ENCODE results near the gene SYNPO2.

SYNPO2 gene, protein sequence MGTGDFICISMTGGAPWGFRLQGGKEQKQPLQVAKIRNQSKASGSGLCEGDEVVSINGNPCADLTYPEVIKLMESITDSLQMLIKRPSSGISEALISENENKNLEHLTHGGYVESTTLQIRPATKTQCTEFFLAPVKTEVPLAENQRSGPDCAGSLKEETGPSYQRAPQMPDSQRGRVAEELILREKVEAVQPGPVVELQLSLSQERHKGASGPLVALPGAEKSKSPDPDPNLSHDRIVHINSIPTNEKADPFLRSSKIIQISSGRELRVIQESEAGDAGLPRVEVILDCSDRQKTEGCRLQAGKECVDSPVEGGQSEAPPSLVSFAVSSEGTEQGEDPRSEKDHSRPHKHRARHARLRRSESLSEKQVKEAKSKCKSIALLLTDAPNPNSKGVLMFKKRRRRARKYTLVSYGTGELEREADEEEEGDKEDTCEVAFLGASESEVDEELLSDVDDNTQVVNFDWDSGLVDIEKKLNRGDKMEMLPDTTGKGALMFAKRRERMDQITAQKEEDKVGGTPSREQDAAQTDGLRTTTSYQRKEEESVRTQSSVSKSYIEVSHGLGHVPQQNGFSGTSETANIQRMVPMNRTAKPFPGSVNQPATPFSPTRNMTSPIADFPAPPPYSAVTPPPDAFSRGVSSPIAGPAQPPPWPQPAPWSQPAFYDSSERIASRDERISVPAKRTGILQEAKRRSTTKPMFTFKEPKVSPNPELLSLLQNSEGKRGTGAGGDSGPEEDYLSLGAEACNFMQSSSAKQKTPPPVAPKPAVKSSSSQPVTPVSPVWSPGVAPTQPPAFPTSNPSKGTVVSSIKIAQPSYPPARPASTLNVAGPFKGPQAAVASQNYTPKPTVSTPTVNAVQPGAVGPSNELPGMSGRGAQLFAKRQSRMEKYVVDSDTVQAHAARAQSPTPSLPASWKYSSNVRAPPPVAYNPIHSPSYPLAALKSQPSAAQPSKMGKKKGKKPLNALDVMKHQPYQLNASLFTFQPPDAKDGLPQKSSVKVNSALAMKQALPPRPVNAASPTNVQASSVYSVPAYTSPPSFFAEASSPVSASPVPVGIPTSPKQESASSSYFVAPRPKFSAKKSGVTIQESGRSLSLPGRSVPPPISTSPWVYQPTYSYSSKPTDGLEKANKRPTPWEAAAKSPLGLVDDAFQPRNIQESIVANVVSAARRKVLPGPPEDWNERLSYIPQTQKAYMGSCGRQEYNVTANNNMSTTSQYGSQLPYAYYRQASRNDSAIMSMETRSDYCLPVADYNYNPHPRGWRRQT

DNA sequence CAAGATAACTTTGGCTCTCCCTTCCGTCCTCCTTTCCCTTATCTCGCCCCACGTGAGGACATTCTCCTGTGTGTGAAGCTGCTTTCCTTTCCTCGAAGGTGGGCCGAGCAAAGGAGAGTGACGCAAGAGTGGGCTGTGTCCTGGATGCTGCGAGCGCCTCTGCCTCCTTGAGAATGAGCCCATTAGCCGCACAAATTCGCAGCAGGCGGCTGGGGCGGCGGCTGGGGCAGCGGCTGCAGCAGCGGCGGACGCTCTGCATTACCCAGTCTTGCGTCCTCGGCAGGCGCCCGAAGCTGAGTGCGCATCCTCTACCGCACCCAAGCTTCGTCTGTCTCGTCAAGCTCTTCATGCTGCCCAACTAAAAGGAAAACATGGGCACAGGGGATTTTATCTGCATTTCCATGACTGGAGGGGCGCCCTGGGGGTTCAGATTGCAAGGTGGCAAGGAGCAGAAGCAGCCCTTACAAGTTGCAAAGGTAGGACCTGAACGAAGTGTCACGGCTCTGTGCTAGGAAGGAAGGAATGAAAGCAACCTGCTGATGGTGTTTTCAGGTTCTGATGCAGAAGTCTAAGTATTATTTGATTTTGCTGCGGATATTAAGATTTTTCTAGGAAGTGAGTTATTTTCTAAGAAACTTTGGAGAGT is at the start of gene SYNPO2:
Gene SYNPO2 (plus strand): TSS at position 189 of the 646 bp plus-strand sequence. CDS start 183 bp downstream, at position 372.
- Mint-ChIP-seq H3K9me3 (no peaks in the 10 kb centered on the region), H3K4me3 (peak within 1 kb of the TSS; percentile 87 to 88), H3K4me1 (peaks cover 11 to 16% of the 10 kb centered on the region in 2 donors), H3K36me3 (no peaks in the 10 kb centered on the region), H3K27me3 (peaks cover 34 to 50% of the 10 kb centered on the region in 2 donors), H3K27ac (peak within 1 kb of the TSS; percentile 27)
- DNase-seq (peak; percentile 4), ATAC-seq (replicated peaks) (peak; percentile 82 to 86)

DNA sequence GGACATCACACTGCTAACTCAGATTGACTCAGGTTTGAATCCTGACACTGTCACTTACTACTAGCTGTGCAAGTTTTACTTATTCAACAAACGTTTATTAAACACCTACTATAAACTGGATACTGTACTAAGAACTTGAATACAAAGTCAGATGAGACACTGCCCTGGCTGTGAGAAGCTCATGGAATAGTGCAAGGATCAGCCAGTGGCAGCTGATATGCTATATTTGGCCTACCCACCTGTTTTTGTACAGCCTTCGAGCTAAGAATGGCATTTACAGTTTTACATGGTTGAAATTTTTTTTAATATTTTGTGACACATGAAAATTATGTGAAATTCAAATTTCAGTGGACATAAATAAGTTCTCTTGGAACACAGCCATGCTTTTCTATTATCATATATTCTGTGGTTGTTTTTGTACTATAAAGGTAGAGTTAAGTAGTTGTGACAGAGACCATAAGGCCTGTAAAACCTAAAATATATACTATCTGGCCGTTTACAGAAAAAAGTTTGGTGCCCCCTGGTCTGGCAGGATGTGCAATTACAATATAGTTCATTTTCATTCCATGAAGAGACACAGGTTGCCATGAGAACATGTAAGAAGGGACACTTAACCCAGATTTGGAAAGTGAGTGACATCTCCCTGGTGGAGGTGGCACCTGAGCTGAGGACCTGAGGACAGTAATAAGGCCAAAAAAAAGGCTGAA is 49.3 kb upstream of the SYNPO2 start:
- no peak for DNase-seq
- peaks cover 3 to 4% of the 10 kb centered on the region in 2 donors for H3K36me3 Mint-ChIP-seq
- ATAC-seq (replicated peaks) = no peak
- no peak overlapping the region for H3K4me3 Mint-ChIP-seq
- peaks cover 0 to 10% of the 10 kb centered on the region in 2 donors for H3K27me3 Mint-ChIP-seq
- no peak overlapping the region for H3K27ac Mint-ChIP-seq
- no peaks in the 10 kb centered on the region for H3K9me3 Mint-ChIP-seq
- peaks cover 6% of the 10 kb centered on the region in 2 donors for H3K4me1 Mint-ChIP-seq

DNA sequence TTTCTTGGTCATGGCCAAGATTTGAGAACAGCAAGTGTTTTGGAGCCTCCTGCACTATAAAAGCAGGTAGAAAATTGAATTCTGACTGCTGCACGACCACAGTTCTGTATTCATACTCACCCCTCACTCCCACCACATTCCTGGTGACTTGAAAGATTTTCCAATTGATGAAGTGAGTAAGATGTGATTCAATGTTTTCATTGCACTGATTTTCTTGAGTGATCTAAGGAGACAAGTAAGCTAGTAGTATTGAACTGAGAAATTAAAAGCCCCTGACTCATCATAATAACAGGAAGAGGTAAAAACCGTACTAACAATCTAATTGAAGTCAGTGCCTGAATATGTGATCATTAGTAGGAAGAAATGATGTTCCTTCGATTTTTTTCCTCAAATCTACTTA is 46.6 kb upstream of the SYNPO2 start:
- H3K27ac Mint-ChIP-seq = no peak overlapping the region
- no peaks in the 10 kb centered on the region for H3K9me3 Mint-ChIP-seq
- H3K4me1 Mint-ChIP-seq = no peaks in the 10 kb centered on the region
- no peak for DNase-seq
- no peak overlapping the region for H3K4me3 Mint-ChIP-seq
- H3K36me3 Mint-ChIP-seq = no peaks in the 10 kb centered on the region
- peaks cover 0 to 10% of the 10 kb centered on the region in 2 donors for H3K27me3 Mint-ChIP-seq
- ATAC-seq (replicated peaks) = no peak

DNA sequence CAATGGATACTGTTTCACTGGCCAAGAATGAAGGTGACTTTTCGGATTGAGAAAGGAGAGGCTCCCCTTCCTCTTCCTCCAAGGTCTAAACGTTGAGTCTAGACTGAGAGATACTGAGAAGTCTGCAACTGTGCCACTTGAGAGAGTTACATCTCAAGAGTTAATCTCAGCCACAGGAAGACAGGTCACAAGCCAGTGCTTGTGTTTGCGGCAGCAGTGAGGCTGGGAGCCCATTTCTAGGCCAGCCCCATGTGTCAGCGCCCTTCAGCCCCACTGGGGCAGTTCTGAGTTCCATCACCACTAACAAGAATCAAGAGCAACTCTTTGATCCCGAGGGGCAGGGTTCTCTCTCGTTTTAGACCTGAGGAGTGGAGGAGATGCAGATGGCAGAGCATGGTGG is 45.4 kb upstream of the SYNPO2 start:
- Mint-ChIP-seq H3K4me3 (no peak overlapping the region), H3K27me3 (peaks cover 6 to 14% of the 10 kb centered on the region in 2 donors), H3K9me3 (no peaks in the 10 kb centered on the region), H3K36me3 (no peaks in the 10 kb centered on the region), H3K27ac (no peak overlapping the region), H3K4me1 (no peaks in the 10 kb centered on the region)
- DNase-seq = no peak
- ATAC-seq (replicated peaks) = no peak

DNA sequence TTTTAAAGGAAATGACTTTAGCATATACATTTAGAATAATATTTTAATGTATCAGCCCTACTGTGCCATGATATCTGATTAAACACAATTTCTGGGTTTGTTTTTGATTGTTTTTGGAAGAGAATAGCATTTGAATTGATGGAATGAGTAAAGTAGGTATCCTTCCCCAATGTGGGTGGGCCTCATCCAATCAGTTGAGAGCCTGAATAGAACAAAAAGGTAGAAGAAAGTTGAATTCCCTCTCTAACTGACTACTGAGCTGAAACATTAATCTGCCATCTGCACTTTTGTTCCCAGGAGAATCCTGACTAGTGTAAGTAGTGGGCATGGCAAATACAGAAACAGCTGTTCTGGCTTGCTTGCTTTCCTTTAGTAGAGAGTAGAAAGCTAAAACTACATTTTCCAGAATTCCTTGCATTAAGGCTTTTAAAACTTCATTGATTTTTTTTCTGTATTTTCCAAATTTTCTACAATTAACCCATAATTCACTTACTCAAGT is 43.1 kb upstream of the SYNPO2 start:
- ATAC-seq (replicated peaks) (no peak), DNase-seq (no peak)
- H3K27me3 Mint-ChIP-seq = peaks cover 6 to 7% of the 10 kb centered on the region in 2 donors
- H3K4me1 Mint-ChIP-seq = peaks cover 7% of the 10 kb centered on the region in 2 donors
- no peaks in the 10 kb centered on the region for H3K9me3 Mint-ChIP-seq
- H3K36me3 Mint-ChIP-seq = peaks cover 0 to 2% of the 10 kb centered on the region in 2 donors
- no peak overlapping the region for H3K4me3 Mint-ChIP-seq
- H3K27ac Mint-ChIP-seq = no peak overlapping the region

DNA sequence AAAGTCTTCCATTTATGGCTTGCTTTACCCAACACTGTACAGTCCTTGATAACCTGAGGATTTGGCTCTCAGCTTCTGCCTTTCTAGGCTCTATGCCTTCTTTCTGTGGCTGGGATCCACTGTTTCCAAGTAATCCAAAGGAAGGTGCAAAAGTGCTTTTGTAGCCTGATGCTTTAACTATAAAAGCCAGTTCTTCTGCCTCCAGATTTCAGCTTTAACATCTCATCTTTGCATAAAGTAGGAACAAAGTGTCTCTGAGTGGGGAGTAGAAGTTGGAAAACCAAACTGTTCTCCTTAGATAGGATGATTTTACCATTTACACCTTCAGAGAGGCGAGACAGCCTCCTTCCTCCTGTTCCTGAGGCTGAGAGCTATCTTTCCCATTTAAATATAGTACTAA is 41.7 kb upstream of the SYNPO2 start:
- Mint-ChIP-seq H3K9me3 (no peaks in the 10 kb centered on the region), H3K4me1 (peaks cover 8 to 15% of the 10 kb centered on the region in 2 donors), H3K27me3 (peaks cover 6 to 7% of the 10 kb centered on the region in 2 donors), H3K36me3 (peaks cover 0 to 3% of the 10 kb centered on the region in 2 donors), H3K27ac (no peak overlapping the region), H3K4me3 (no peak overlapping the region)
- ATAC-seq (replicated peaks) = no peak
- no peak for DNase-seq

DNA sequence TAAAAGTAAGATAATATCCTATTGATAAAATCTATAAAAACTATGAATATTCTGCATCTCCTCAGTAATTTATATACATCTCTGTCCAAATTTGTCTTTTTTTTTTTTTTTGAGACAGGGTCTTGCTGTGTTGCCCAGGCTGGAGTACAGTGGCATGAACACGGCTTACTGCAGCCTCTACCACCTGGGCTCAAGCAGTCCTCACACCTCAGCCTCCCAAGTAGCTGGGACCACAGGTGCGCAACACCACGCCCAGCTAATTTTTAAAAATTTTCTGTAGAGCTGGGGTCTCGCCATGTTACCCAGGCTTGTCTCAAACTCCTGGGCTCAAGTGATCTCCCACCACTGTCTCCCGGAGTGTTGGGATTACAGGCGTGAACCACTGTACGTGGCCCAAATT is 40.4 kb upstream of the SYNPO2 start:
- Mint-ChIP-seq H3K9me3 (no peaks in the 10 kb centered on the region), H3K27ac (no peak overlapping the region)

DNA sequence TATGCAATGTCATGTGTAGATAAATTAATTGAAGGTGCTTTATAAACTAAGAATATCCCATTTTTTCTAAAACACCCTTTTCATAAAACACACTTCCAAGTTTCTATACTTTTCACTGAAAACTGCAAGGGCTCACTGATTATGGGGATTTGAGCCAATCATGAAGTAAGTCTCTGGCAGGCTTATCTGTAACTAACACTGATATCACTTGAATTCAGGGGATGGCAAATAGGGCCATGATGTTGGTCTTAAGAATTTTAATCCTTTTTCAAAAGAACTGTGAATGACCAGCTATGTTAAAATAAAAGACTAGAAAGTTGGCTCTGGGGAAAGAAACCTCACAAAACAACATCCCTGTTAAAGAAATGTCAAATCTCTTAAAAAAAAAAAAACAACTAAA is 39.8 kb upstream of the SYNPO2 start:
- H3K36me3 Mint-ChIP-seq = peaks cover 0 to 7% of the 10 kb centered on the region in 2 donors
- peaks cover 8 to 15% of the 10 kb centered on the region in 2 donors for H3K4me1 Mint-ChIP-seq
- H3K27me3 Mint-ChIP-seq = peaks cover 4 to 6% of the 10 kb centered on the region in 2 donors
- no peaks in the 10 kb centered on the region for H3K9me3 Mint-ChIP-seq
- H3K4me3 Mint-ChIP-seq = no peak overlapping the region
- H3K27ac Mint-ChIP-seq = no peak overlapping the region
- no peak for ATAC-seq (replicated peaks)
- DNase-seq = no peak

More for the DNA sequence above, 40.4 kb upstream of the SYNPO2 start:
- no peak for ATAC-seq (replicated peaks)
- H3K36me3 Mint-ChIP-seq = peaks cover 0 to 7% of the 10 kb centered on the region in 2 donors
- DNase-seq = no peak
- H3K27me3 Mint-ChIP-seq = peaks cover 6% of the 10 kb centered on the region in 2 donors
- peaks cover 8 to 15% of the 10 kb centered on the region in 2 donors for H3K4me1 Mint-ChIP-seq
- H3K4me3 Mint-ChIP-seq = no peak overlapping the region

DNA sequence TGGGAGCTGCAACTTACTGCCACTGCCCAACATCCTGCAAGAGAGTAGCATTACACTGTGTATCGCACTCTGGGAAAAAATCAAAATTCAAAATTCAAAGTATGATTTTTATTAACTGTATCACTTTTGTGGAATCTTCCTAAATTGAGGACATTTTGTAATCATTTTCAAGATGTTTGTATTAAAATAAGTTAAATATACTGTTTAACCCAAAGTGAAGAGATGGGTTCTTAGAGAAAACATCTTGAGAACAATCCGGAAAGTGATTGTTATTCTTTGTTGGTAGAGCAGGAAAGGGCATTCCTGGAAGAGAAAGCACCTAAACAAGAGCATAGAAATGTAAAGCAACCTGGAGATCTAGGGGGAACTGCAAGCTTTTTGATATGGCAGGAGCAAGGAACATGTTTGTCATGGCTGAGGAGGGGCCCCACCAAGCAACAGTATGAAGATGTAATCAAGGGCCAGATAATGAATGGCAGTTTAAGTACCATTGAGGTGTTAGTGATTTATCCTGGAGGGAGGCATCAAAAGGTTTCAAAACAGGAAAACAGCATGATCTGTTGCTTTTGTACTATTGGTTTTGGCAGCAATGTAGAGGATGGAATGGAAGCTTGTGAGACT is 38.7 kb upstream of the SYNPO2 start:
- peaks cover 8 to 15% of the 10 kb centered on the region in 2 donors for H3K4me1 Mint-ChIP-seq
- ATAC-seq (replicated peaks) = peak in 1 of 2 donors; percentile 29
- peak overlapping the region; percentile 93 for H3K27ac Mint-ChIP-seq
- no peaks in the 10 kb centered on the region for H3K9me3 Mint-ChIP-seq
- no peak for DNase-seq
- peak overlapping the region; percentile 84 to 94 for H3K4me3 Mint-ChIP-seq
- H3K36me3 Mint-ChIP-seq = peaks cover 0 to 7% of the 10 kb centered on the region in 2 donors
- peaks cover 4 to 6% of the 10 kb centered on the region in 2 donors for H3K27me3 Mint-ChIP-seq

DNA sequence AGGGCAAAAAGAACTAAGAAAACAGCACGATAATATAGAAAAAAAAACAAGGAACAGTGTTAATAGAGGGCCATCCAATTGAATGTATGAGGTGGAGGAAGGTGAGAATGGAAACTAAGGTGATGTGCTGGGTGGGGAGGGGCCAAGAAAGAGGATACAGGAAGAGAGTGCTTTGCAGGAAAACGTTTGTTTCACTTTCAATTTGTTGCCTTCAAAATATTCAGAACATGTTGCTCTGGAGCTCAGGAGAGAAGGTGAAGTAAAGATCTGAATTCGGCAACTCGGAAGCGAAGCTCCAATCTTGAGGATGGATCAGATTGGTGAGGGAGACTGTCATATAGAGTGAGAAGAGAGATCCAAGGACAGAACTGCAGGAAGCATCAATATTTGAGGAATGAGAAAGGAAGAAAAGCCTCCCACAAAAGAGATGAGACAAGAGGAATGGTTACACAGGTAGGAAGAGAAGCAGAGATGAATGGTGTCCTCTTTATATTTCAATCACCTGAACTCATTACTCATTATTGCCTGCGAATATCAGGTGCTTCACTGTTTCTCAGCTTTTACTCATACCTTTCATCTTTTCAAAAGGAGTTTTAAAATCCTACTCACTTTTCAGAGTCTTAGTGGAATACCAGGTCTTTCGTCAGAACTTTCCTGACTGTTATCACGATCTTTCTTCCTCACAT is 38.0 kb upstream of the SYNPO2 start:
- Mint-ChIP-seq H3K4me3 (peak overlapping the region; percentile 84 to 94), H3K4me1 (peaks cover 8 to 15% of the 10 kb centered on the region in 2 donors), H3K9me3 (no peaks in the 10 kb centered on the region), H3K36me3 (peaks cover 0 to 7% of the 10 kb centered on the region in 2 donors), H3K27me3 (peaks cover 4 to 6% of the 10 kb centered on the region in 2 donors), H3K27ac (peak overlapping the region; percentile 93)
- ATAC-seq (replicated peaks) (peak; percentile 83 to 89), DNase-seq (no peak)

DNA sequence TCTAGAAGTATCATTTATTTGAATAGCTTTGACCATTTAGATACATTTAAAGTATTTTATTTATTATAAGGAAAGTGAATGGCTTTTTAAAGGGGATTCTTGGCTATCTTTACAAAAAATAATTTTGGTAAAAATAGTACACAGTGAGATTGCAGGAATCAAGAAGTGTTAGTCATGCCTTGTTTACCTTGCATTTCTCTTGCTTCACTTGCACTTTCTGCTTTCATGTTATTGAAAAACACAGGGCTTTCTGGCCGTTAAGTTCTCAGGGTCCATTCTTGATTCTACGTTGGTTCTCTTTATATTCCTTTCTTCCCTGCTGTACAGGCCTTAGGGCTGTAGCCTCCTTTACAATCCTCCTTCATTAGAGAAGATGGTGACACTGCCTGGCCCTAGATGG is 30.9 kb upstream of the SYNPO2 start:
- Mint-ChIP-seq H3K9me3 (no peaks in the 10 kb centered on the region), H3K27me3 (peaks cover 0 to 2% of the 10 kb centered on the region in 2 donors), H3K4me3 (no peak overlapping the region), H3K27ac (no peak overlapping the region), H3K4me1 (no peaks in the 10 kb centered on the region), H3K36me3 (no peaks in the 10 kb centered on the region)
- DNase-seq = no peak
- ATAC-seq (replicated peaks) = no peak

DNA sequence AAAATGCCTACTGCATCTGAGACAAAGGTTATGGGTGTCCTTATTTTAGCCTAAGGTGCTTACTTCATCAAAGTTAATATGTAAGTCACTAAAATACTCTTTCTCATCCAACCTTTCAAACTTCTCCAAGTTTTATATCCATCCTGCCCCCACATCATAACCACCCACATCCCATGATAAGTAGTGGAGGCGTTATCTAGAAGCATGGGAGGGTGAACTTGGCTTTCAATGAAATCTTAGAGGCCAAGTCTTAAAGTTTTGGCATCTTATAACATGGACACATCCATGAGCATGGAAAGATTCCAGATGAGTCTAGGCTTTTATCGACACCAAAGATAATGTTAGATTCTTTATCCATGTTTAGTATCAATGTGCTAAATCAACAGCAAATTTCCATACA is 29.9 kb upstream of the SYNPO2 start:
- peaks cover 4 to 8% of the 10 kb centered on the region in 2 donors for H3K27me3 Mint-ChIP-seq
- H3K4me3 Mint-ChIP-seq = no peak overlapping the region
- ATAC-seq (replicated peaks) = no peak
- H3K4me1 Mint-ChIP-seq = no peaks in the 10 kb centered on the region
- H3K27ac Mint-ChIP-seq = no peak overlapping the region
- DNase-seq = no peak
- no peaks in the 10 kb centered on the region for H3K36me3 Mint-ChIP-seq
- H3K9me3 Mint-ChIP-seq = no peaks in the 10 kb centered on the region

All from stimulated activated naive B cell treated with anti-CD40 and anti-IgM and Interleukin-4, amounts not matched to agents 10 μg/mL and 1 μg/mL and 100 μg/mL, for 72 hours (primary cell).